GM12878 (cell line): ENCODE results near the gene OR6Q1.

Experiments used
- EZH2 ChIP-seq: IDR thresholded peaks from 2 replicates; pipeline ENCODE4 v1.6.1; 2012; ENCODE audit warnings: low read depth, mild to moderate bottlenecking, control low read depth, inconsistent platforms, low read length, borderline replicate concordance; ENCODE audit not compliant: control insufficient read depth
- GABPA ChIP-seq: IDR thresholded peaks from 2 replicates; pipeline ENCODE4 v1.6.1; 2014; ENCODE audit warnings: antibody characterized with exemption, low read depth, mild to moderate bottlenecking, inconsistent platforms
- HDAC2 ChIP-seq: fragments of 200-600 bp; sonication (generic); IDR thresholded peaks from 2 replicates; pipeline ENCODE4 v1.6.1; 2017
- POLR2AphosphoS2 ChIP-seq: IDR thresholded peaks from 2 replicates; pipeline ENCODE4 v1.6.1; 2011; ENCODE audit warnings: low read depth, mild to moderate bottlenecking, low read length, improper control_type of control experiment, moderate library complexity
- RAD21 ChIP-seq: IDR thresholded peaks from 2 replicates; pipeline ENCODE4 v1.6.1; 2011; ENCODE audit warnings: mild to moderate bottlenecking, low read depth, low read length, moderate library complexity; ENCODE audit not compliant: insufficient read depth
- RFX5 ChIP-seq: IDR thresholded peaks from 2 replicates; pipeline ENCODE4 v1.6.1; 2011; ENCODE audit warnings: low read depth, low read length, improper control_type of control experiment
- SIN3A ChIP-seq: IDR thresholded peaks from 2 replicates; pipeline ENCODE4 v1.6.1; 2012; ENCODE audit warnings: low read depth, low read length, improper control_type of control experiment
- SMC3 ChIP-seq: IDR thresholded peaks from 2 replicates; pipeline ENCODE4 v1.6.1; 2011; ENCODE audit warnings: low read length, improper control_type of control experiment, borderline replicate concordance
- SREBF2 ChIP-seq: IDR thresholded peaks from 2 replicates; pipeline ENCODE4 v1.6.1; 2012; ENCODE audit warnings: mild to moderate bottlenecking, low read length
- TF ChIP-seq, protein P1 (sequence below), 3 experiments: IDR thresholded peaks in 2 of 3; conservative IDR thresholded peaks in 1 of 3; 2 replicates each; pipeline ENCODE4 v1.5.1; 2011; ENCODE audit warnings: low read depth in 3 of 3, low read length in 3 of 3, mild to moderate bottlenecking in 3 of 3, control low read depth in 2 of 3, moderate library complexity in 2 of 3, inconsistent platforms in 1 of 3, mixed read lengths in 1 of 3; ENCODE audit not compliant: control insufficient read depth in 2 of 3, insufficient read depth in 1 of 3; ENCODE audit errors: extremely low read depth in 1 of 3
- TF ChIP-seq, protein P2 (sequence below): IDR thresholded peaks from 2 replicates; pipeline ENCODE4 v1.6.1; 2012; ENCODE audit warnings: low read length, inconsistent platforms
- TF ChIP-seq, protein P3 (sequence below): IDR thresholded peaks from 2 replicates; pipeline ENCODE4 v1.6.1; 2012; ENCODE audit warnings: mild to moderate bottlenecking, low read depth, low read length

DNA sequence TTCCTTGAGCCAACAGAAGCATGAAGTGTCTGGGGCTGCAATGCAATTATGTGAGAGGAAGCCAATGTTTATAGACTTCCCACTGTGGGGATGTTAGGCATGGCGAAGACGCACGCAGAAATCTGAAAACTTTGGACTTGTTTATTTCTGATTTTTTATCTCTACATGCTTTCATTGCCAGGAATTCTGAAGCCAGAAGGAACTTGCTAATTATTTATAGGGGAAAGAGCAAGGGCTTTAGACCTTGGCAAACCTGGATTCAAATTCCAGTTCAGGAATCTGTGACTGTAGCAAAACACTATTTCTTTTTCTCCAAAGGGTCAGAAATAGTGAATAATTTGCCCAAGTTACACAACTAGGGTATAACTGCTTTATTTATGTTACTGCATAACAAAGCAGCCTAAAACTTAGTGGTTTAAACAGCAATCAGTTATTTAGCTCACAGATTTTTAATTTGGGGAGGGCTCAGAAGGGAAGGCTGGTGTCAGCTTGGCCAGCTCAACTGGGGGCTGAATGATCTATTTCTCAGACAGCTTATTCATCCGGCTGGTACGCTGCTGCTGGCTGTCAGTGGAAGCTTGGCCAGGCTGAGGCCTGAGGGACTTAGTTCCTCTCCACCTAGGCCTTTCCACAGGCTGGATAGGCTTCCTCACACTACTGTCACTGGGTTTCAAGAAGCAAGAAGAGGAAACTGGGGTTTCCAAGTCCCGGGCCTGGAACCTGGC lies 1.9 kb upstream of the OR6Q1 start:
- TF ChIP-seq, protein P1, sequence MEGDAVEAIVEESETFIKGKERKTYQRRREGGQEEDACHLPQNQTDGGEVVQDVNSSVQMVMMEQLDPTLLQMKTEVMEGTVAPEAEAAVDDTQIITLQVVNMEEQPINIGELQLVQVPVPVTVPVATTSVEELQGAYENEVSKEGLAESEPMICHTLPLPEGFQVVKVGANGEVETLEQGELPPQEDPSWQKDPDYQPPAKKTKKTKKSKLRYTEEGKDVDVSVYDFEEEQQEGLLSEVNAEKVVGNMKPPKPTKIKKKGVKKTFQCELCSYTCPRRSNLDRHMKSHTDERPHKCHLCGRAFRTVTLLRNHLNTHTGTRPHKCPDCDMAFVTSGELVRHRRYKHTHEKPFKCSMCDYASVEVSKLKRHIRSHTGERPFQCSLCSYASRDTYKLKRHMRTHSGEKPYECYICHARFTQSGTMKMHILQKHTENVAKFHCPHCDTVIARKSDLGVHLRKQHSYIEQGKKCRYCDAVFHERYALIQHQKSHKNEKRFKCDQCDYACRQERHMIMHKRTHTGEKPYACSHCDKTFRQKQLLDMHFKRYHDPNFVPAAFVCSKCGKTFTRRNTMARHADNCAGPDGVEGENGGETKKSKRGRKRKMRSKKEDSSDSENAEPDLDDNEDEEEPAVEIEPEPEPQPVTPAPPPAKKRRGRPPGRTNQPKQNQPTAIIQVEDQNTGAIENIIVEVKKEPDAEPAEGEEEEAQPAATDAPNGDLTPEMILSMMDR (IDR thresholded peaks at IDR 0.05 in 2 of 3, conservative IDR thresholded peaks at IDR 0.05 in 1 of 3; ENCODE audit: control insufficient read depth in 2 of 3, extremely low read depth in 1 of 3, insufficient read depth in 1 of 3, low read depth in 3 of 3, low read length in 3 of 3): no peak
- TF ChIP-seq, protein P2, sequence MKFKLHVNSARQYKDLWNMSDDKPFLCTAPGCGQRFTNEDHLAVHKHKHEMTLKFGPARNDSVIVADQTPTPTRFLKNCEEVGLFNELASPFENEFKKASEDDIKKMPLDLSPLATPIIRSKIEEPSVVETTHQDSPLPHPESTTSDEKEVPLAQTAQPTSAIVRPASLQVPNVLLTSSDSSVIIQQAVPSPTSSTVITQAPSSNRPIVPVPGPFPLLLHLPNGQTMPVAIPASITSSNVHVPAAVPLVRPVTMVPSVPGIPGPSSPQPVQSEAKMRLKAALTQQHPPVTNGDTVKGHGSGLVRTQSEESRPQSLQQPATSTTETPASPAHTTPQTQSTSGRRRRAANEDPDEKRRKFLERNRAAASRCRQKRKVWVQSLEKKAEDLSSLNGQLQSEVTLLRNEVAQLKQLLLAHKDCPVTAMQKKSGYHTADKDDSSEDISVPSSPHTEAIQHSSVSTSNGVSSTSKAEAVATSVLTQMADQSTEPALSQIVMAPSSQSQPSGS: no peak
- TF ChIP-seq SIN3A (no peak), GABPA (no peak), SMC3 (no peak), RFX5 (no peak), RAD21 (no peak), POLR2AphosphoS2 (no peak), SREBF2 (no peak), EZH2 (no peak), HDAC2 (no peak)
- TF ChIP-seq, protein P3, sequence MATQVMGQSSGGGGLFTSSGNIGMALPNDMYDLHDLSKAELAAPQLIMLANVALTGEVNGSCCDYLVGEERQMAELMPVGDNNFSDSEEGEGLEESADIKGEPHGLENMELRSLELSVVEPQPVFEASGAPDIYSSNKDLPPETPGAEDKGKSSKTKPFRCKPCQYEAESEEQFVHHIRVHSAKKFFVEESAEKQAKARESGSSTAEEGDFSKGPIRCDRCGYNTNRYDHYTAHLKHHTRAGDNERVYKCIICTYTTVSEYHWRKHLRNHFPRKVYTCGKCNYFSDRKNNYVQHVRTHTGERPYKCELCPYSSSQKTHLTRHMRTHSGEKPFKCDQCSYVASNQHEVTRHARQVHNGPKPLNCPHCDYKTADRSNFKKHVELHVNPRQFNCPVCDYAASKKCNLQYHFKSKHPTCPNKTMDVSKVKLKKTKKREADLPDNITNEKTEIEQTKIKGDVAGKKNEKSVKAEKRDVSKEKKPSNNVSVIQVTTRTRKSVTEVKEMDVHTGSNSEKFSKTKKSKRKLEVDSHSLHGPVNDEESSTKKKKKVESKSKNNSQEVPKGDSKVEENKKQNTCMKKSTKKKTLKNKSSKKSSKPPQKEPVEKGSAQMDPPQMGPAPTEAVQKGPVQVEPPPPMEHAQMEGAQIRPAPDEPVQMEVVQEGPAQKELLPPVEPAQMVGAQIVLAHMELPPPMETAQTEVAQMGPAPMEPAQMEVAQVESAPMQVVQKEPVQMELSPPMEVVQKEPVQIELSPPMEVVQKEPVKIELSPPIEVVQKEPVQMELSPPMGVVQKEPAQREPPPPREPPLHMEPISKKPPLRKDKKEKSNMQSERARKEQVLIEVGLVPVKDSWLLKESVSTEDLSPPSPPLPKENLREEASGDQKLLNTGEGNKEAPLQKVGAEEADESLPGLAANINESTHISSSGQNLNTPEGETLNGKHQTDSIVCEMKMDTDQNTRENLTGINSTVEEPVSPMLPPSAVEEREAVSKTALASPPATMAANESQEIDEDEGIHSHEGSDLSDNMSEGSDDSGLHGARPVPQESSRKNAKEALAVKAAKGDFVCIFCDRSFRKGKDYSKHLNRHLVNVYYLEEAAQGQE: no peak
